Psoas muscle (tissue), 8 donors: ENCODE measurements around the gene KRT16. TPM values are rescaled to one million over a fixed set of nuclear protein-coding genes. Genes with fewer than 3 reads are reported as not detected.

Experiments
- ATAC-seq, 4 donors: fragments of 200-7000 bp; cut with Tn5 transposase; one replicate each; pipeline ENCODE4 v1.9.1; 2020; ENCODE audit warnings: moderate library complexity in 3 of 4, mild to moderate bottlenecking in 2 of 4
- DNase-seq, 2 donors: peaks; one replicate each; pipeline ENCODE4 v3.0.0-alpha.2; 2020
- H3K27ac ChIP-seq: fragments of 200-600 bp; one replicate; pipeline ENCODE4 v1.8.0; 2022
- H3K27me3 ChIP-seq, 3 donors: fragments of 200-600 bp in 1 of 3; one replicate each; pipeline versions ENCODE4 v1.6.1 to v1.8.0; 2013 to 2022; ENCODE audit warnings: low read length in 2 of 3, mild to moderate bottlenecking in 2 of 3, moderate library complexity in 1 of 3; ENCODE audit not compliant: insufficient read depth in 3 of 3
- H3K36me3 ChIP-seq, 2 donors: fragments of 200-600 bp in 1 of 2; one replicate each; pipeline versions ENCODE4 v1.6.1 to v1.8.0; 2013 to 2022; ENCODE audit warnings: low read depth in 1 of 2, mild to moderate bottlenecking in 1 of 2, moderate library complexity in 1 of 2; ENCODE audit not compliant: insufficient read depth in 1 of 2
- H3K4me1 ChIP-seq: fragments of 200-600 bp; one replicate; pipeline ENCODE4 v1.8.0; 2022
- H3K4me3 ChIP-seq: fragments of 200-600 bp; one replicate; pipeline ENCODE4 v1.8.0; 2022; ENCODE audit warnings: mild to moderate bottlenecking
- H3K9me3 ChIP-seq: fragments of 200-600 bp; one replicate; pipeline ENCODE4 v1.8.0; 2022
- WGBS, 3 donors: extraction: QIAGEN DNeasy Blood & Tissue Kit; methylation state at CpG; one replicate each; pipeline versions ENCODE4 v1.1.6 to v1.1.7; 2013; 5-methylcytosine and 5-hydroxymethylcytosine counted together
- intact Hi-C, 2 donors: fragments of 100-400 bp; cut with DNase I; formaldehyde crosslinking; loops; one replicate each; pipeline versions ENCODE4 v1.11.0 to v1.14.2; 2022
- polyA plus RNA-seq, 3 donors: library from polyadenylated mRNA; stranded (reverse); fragments of 200-250 nt; gene quantifications; one replicate each; pipeline ENCODE4 v1.2.3, GENCODE V29; 2013
- total RNA-seq, 4 donors: library from RNA; stranded (reverse); fragmentation: NEBNext Ultra II Directional in 2 of 4; extraction: Animal tissue kit (Norgen Biotek cat#: 25700) in 2 of 4; gene quantifications; one replicate each; pipeline versions ENCODE4 v1.2.1 to v1.2.4, GENCODE V29; 2021 to 2023
- TF ChIP-seq, protein P1 (sequence below): fragments of 200-600 bp; IDR thresholded peaks from one replicate; pipeline ENCODE4 v1.8.0; 2022; ENCODE audit warnings: antibody characterized with exemption
- donor health status: healthy with polysubstance abuse.
- donor health status: DM: no; HTN: no; CAD: no; lungs with moderate emphysema.
- donor health status: Bipolar disorder and iron deficiency.
- donor health status: healthy.
- donor health status: DM: yes; HTN: yes; CAD: no.
- donor health status: DM: no; HTN: no; CAD: no.
- donor health status: DM: no; HTN: no; CAD: no.
- donor health status: DM: yes; HTN: yes; CAD: no.

KRT16 gene
- total and polyA plus RNA-seq, 7 donors = 0.07 to 0.26 (median 0.15) TPM; not detected in 3

DNA sequence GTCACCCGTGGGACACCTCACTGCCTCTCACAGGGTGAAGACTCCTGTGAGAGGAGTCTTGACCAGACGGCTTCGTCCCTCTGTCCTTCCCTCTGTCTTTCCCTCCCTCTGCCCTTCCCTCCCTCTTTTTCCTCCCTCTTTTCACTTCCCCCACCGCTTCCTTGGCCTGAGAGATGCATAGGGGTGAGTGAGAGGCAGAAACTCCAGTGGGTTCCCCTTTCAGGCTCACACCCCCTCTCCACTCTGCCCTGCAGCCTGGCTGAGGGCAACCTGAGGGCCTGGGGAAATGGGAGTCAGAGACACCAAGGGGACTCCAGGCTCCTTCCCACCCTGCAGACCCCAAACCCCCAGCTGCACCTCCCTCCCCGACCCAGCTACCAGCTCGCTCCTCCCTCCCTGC, 26.4 kb upstream of the KRT16 start:
- Histone ChIP-seq H3K27ac (no peak overlapping the region), H3K9me3 (no peaks in the 10 kb centered on the region), H3K27me3 (no peaks in the 10 kb centered on the region), H3K4me3 (no peak overlapping the region), H3K36me3 (no peaks in the 10 kb centered on the region), H3K4me1 (peaks cover 7% of the 10 kb centered on the region)
- no peak for DNase-seq
- WGBS, 3 donors = 86 to 90% (median 88%) methylated on average over 4 to 6 of the region's 6 CpGs
- intact Hi-C loops = no loop called here
- ATAC-seq = no peak
- TF ChIP-seq, protein P1, sequence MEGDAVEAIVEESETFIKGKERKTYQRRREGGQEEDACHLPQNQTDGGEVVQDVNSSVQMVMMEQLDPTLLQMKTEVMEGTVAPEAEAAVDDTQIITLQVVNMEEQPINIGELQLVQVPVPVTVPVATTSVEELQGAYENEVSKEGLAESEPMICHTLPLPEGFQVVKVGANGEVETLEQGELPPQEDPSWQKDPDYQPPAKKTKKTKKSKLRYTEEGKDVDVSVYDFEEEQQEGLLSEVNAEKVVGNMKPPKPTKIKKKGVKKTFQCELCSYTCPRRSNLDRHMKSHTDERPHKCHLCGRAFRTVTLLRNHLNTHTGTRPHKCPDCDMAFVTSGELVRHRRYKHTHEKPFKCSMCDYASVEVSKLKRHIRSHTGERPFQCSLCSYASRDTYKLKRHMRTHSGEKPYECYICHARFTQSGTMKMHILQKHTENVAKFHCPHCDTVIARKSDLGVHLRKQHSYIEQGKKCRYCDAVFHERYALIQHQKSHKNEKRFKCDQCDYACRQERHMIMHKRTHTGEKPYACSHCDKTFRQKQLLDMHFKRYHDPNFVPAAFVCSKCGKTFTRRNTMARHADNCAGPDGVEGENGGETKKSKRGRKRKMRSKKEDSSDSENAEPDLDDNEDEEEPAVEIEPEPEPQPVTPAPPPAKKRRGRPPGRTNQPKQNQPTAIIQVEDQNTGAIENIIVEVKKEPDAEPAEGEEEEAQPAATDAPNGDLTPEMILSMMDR = no peak

GRCh38 chr17:41638194-41638593, 25.6 kb upstream of the KRT16 start:
- intact Hi-C loops = no loop called here
- WGBS, 3 donors = 88 to 97% (median 91%) methylated on average over 5 of the region's 5 CpGs

GRCh38 chr17:41636652-41637051, 24.1 kb upstream of the KRT16 start:
- Histone ChIP-seq H3K9me3 (no peaks in the 10 kb centered on the region), H3K27ac (no peak overlapping the region), H3K4me3 (no peak overlapping the region), H3K27me3 (no peaks in the 10 kb centered on the region), H3K4me1 (peaks cover 7% of the 10 kb centered on the region), H3K36me3 (no peaks in the 10 kb centered on the region)
- DNase-seq (no peak), ATAC-seq (no peak)
- intact Hi-C loops = no loop called here
- TF ChIP-seq, protein P1 = no peak
- 62 to 84% (median 73%) methylated on average over 8 to 9 of the region's 9 CpGs for WGBS, 3 donors

More at GRCh38 chr17:41638194-41638593, 25.6 kb upstream of the KRT16 start:
- H3K4me1 ChIP-seq = peaks cover 7% of the 10 kb centered on the region
- H3K36me3 ChIP-seq = no peaks in the 10 kb centered on the region
- ATAC-seq = no peak
- no peaks in the 10 kb centered on the region for H3K9me3 ChIP-seq
- H3K27ac ChIP-seq = no peak overlapping the region
- no peak overlapping the region for H3K4me3 ChIP-seq
- no peaks in the 10 kb centered on the region for H3K27me3 ChIP-seq
- no peak for DNase-seq
- TF ChIP-seq, protein P1 = no peak

DNA sequence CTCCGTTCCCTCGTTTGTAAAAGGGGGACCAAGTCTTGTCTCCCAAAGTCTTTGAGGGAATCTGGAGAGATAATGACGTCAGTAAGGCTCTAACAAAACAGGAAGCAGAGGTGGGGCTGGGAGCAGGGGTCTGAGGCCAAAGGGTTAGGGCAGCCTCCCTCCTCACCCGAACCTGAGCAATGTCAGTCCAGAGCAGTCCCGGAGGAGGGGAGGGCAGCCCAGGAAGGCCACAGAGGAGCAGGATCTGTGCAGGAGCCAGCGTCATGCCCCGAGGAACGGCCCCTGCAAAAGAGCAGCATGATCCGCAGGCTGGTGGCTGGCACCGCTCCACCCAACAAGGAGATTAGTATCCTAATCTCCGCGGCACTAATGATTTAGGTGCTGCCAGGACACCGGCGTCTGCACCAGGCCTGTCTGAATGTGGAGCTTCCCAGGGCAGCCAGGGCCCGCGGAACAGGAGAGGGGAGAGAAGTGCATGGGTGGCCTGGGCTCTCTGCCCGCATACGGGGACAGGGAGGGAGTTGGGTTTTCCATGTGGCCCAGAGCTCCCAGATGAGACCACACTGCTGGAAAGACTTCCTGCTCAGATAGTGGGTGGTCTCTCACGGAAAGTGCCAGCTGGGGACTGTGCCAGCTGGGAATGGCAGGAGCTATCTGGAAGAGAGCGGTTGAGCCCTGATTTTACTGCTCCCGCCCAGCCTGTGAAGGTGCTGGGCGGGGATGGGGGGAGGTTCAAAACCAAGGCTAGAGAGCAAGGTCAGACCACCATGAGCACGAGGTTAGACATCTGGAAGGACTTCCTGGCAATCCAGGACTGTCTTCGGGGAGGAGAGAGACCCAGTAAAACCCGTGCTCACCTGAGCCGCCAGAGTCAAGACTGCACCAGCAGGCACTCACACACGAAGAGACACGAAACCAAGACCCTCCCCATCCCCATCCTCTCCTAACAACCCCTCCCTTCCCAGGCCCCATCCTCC, 22.8 kb upstream of the KRT16 start:
- TF ChIP-seq, protein P1 = no peak
- 31 to 38% (median 34%) methylated on average over 28 of the region's 28 CpGs for WGBS, 3 donors
- no peak overlapping the region for H3K27ac ChIP-seq
- ATAC-seq = no peak
- peaks cover 7% of the 10 kb centered on the region for H3K4me1 ChIP-seq
- no peaks in the 10 kb centered on the region for H3K27me3 ChIP-seq
- intact Hi-C loops = no loop called here
- no peak for DNase-seq
- H3K4me3 ChIP-seq = no peak overlapping the region
- H3K36me3 ChIP-seq = no peaks in the 10 kb centered on the region
- no peaks in the 10 kb centered on the region for H3K9me3 ChIP-seq
